ENCODE data around the gene DTD2.
"Not testable (repeated sequence)": the region's sequence is repeated elsewhere in the genome, so short reads cannot be mapped to it uniquely, and the experiment has no call there.

The DTD2 gene

DNA sequence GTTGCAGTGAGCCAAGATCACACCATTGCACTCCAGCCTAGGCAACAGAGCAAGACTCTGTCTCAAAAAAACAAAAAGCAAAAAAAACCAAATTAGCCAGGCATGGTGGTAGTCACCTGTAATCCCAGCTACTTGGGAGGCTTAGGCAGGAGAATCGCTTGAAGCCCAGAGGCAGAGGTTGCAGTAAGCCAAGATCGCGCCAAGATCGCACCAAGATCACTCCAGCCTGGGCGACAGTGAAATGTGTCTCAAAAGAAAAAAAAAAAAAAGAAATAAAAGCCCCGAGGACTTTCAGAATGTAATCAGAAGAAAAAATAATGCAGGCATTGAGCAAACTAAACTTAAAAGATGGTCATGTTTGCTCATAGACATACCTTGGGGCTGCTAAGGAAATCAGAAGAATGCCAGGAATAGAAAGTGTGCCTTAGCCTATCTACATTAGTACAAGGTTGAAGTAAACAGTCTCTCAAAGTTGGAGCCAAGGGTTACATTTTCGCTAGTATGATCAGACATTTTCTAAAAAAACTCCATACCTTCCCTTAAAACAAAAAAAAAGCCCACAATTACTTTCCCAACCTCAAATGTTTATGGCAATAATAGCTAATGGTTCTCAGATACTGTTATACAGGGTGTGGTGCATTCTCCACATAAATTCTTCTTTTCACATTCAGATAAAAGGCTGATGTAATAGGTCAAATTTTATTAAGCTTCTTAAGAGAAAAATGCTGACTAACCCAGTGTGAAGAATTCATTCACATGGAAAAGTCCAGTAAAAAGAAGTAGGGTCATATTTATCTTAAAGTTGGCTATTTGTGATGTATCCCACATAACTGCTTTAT is 15.8 kb downstream of the DTD2 start:
- ATAC-seq = peak; percentile 40
- TF ChIP-seq ZC3H10 (CRISPR knock-in tag; IDR thresholded peaks at IDR 0.05) (no peak), SNAI2 (CRISPR knock-in tag; IDR thresholded peaks at IDR 0.05) (no peak), RARB (CRISPR knock-in tag; IDR thresholded peaks at IDR 0.05) (no peak), OSR1 (CRISPR knock-in tag; IDR thresholded peaks at IDR 0.05) (no peak), ISL1 (CRISPR knock-in tag; IDR thresholded peaks at IDR 0.05) (peak; percentile 87)

DNA sequence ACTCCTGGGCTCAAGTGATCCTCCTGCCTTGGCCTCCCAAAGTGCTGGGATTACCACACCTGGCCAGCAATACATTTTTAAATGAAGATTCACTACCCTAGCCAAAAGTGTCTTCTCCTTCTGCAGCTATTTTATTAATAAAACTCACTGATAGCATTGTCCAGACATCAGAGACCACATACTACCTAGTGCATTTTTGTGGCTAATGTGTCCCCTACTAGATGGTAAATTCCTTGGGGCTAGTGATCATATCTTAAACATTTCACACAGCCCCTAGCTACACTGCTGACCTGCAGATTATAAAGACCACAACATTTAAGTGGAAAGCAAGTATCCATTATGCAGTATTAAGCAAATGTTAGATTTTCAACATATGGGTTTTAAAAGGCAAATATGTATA is 17.0 kb downstream of the DTD2 start:
- no peak for TF ChIP-seq ISL1 (CRISPR knock-in tag; IDR thresholded peaks at IDR 0.05)
- TF ChIP-seq, protein P1, sequence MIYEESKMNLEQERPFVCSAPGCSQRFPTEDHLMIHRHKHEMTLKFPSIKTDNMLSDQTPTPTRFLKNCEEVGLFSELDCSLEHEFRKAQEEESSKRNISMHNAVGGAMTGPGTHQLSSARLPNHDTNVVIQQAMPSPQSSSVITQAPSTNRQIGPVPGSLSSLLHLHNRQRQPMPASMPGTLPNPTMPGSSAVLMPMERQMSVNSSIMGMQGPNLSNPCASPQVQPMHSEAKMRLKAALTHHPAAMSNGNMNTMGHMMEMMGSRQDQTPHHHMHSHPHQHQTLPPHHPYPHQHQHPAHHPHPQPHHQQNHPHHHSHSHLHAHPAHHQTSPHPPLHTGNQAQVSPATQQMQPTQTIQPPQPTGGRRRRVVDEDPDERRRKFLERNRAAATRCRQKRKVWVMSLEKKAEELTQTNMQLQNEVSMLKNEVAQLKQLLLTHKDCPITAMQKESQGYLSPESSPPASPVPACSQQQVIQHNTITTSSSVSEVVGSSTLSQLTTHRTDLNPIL (CRISPR knock-in tag; IDR thresholded peaks at IDR 0.05; ENCODE audit: low read depth) = no peak
- TF ChIP-seq OSR1 (CRISPR knock-in tag; IDR thresholded peaks at IDR 0.05) = no peak
- TF ChIP-seq BACH2 (CRISPR knock-in tag; IDR thresholded peaks at IDR 0.05; ENCODE audit: borderline replicate concordance) = no peak
- TF ChIP-seq ZFP3 (CRISPR knock-in tag; IDR thresholded peaks at IDR 0.05) = no peak
- TF ChIP-seq RARB (CRISPR knock-in tag; IDR thresholded peaks at IDR 0.05) = no peak
- no peak for TF ChIP-seq GLIS3 (CRISPR knock-in tag; IDR thresholded peaks at IDR 0.05)
- no peak for TF ChIP-seq PATZ1 (CRISPR knock-in tag; IDR thresholded peaks at IDR 0.05; ENCODE audit: borderline replicate concordance)
- TF ChIP-seq ZNF565 (CRISPR knock-in tag; conservative IDR thresholded peaks at IDR 0.05; ENCODE audit: low read depth) = no peak
- no peak for TF ChIP-seq ZNF8 (CRISPR knock-in tag; IDR thresholded peaks at IDR 0.05)
- TF ChIP-seq CSDC2 (CRISPR knock-in tag; IDR thresholded peaks at IDR 0.05) = no peak
- TF ChIP-seq SNAI2 (CRISPR knock-in tag; IDR thresholded peaks at IDR 0.05) = no peak
- TF ChIP-seq CSRNP3 (CRISPR knock-in tag; IDR thresholded peaks at IDR 0.05) = no peak
- no peak for TF ChIP-seq TCF4 (CRISPR knock-in tag; IDR thresholded peaks at IDR 0.05; ENCODE audit: borderline replicate concordance)
- TF ChIP-seq ARNTL (CRISPR knock-in tag; IDR thresholded peaks at IDR 0.05; ENCODE audit: borderline replicate concordance, low read depth) = no peak
- ATAC-seq = no peak

DNA sequence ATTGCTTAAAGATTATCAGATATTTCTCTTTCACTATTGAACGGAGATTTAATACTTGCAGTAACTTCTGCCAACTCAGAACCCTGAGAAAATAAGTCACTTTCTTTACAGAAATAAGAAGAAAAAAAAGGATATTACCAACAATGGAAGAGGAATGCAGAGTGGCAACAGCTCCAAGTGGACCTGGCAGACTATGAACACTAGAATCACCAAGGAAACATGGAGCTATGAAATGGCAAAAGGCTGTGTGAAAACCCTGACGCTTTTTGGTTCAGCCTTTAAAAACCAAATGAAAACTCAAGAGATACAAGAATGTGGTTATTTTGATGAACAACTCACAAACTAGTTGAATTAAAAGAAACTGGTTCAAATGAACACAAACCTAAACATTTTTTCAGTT is 17.7 kb downstream of the DTD2 start:
- TF ChIP-seq ZNF70 (CRISPR knock-in tag; IDR thresholded peaks at IDR 0.05) (no peak), POU6F1 (CRISPR knock-in tag; IDR thresholded peaks at IDR 0.05; ENCODE audit: borderline replicate concordance, low read depth) (no peak), CSRNP3 (CRISPR knock-in tag; IDR thresholded peaks at IDR 0.05) (no peak), TCF4 (CRISPR knock-in tag; IDR thresholded peaks at IDR 0.05; ENCODE audit: borderline replicate concordance) (no peak), CSDC2 (CRISPR knock-in tag; IDR thresholded peaks at IDR 0.05) (no peak), PPARA (CRISPR knock-in tag; IDR thresholded peaks at IDR 0.05; ENCODE audit: borderline replicate concordance) (no peak), ZNF8 (CRISPR knock-in tag; IDR thresholded peaks at IDR 0.05) (no peak), SNAI2 (CRISPR knock-in tag; IDR thresholded peaks at IDR 0.05) (no peak), PATZ1 (CRISPR knock-in tag; IDR thresholded peaks at IDR 0.05; ENCODE audit: borderline replicate concordance) (no peak), ZC3H10 (CRISPR knock-in tag; IDR thresholded peaks at IDR 0.05) (no peak), ZFP30 (CRISPR knock-in tag; IDR thresholded peaks at IDR 0.05) (no peak), BACH2 (CRISPR knock-in tag; IDR thresholded peaks at IDR 0.05; ENCODE audit: borderline replicate concordance) (no peak), RARB (CRISPR knock-in tag; IDR thresholded peaks at IDR 0.05) (no peak), ESRRG (CRISPR knock-in tag; IDR thresholded peaks at IDR 0.05) (no peak), GLIS3 (CRISPR knock-in tag; IDR thresholded peaks at IDR 0.05) (no peak)
- TF ChIP-seq, protein P2, sequence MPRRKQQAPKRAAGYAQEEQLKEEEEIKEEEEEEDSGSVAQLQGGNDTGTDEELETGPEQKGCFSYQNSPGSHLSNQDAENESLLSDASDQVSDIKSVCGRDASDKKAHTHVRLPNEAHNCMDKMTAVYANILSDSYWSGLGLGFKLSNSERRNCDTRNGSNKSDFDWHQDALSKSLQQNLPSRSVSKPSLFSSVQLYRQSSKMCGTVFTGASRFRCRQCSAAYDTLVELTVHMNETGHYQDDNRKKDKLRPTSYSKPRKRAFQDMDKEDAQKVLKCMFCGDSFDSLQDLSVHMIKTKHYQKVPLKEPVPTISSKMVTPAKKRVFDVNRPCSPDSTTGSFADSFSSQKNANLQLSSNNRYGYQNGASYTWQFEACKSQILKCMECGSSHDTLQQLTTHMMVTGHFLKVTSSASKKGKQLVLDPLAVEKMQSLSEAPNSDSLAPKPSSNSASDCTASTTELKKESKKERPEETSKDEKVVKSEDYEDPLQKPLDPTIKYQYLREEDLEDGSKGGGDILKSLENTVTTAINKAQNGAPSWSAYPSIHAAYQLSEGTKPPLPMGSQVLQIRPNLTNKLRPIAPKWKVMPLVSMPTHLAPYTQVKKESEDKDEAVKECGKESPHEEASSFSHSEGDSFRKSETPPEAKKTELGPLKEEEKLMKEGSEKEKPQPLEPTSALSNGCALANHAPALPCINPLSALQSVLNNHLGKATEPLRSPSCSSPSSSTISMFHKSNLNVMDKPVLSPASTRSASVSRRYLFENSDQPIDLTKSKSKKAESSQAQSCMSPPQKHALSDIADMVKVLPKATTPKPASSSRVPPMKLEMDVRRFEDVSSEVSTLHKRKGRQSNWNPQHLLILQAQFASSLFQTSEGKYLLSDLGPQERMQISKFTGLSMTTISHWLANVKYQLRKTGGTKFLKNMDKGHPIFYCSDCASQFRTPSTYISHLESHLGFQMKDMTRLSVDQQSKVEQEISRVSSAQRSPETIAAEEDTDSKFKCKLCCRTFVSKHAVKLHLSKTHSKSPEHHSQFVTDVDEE (CRISPR knock-in tag; IDR thresholded peaks at IDR 0.05) = no peak
- ATAC-seq = no peak

DNA sequence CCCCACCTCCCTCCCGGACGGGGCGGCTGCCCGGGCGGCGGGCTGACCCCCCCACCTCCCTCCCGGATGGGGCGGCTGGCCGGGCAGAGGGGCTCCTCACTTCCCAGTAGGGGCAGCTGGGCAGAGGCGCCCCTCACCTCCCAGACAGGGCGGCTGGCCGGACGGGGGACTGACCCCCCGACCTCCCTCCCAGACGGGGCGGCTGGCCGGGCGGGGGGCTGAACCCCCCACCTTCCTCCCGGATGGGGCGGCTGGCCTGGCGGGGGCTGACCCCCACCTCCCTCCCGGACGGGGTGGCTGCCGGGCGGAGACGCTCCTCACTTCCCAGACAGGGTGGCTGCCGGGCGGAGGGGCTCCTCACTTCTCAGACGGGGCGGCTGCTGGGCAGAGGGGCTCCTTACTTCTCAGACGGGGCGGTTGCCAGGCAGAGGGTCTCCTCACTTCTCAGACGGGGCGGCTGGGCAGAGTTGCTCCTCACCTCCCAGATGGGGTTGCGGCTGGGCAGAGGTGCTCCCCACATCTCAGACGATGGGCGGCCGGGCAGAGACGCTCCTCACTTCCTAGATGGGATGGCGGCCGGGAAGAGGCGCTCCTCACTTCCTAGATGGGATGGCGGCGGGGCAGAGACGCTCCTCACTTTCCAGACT is 20.1 kb downstream of the DTD2 start:
- ATAC-seq = not testable (repeated sequence)
